Activated B cell treated with CpG ODN at 0.5 μM for 24 hours (primary cell): Measurements from ENCODE around the gene PDE5A. TPM values are rescaled to one million over a fixed set of nuclear protein-coding genes. Genes with fewer than 3 reads are reported as not detected.
A peak's percentile ranks its signal among the peaks of the same experiment; 100 is the strongest.
"Not testable (repeated sequence)": the region's sequence is repeated elsewhere in the genome, so short reads cannot be mapped to it uniquely, and the experiment has no call there.

Source experiments
- ATAC-seq: fragments of 200-7000 bp; cut with Tn5 transposase; one replicate; pipeline ENCODE4 v1.10.0; 2021; ENCODE audit warnings: low read depth, mild to moderate bottlenecking, moderate library complexity
- CTCF ChIA-PET: fragments of 350-600 bp; sonication (Branson Sonifier 250); formaldehyde crosslinking; loops from one replicate; lab custom pipeline; 2021; ENCODE audit warnings: antibody characterized with exemption; lab: Charles Lee
- POLR2A ChIA-PET: fragments of 350-600 bp; sonication (Branson Sonifier 250); formaldehyde crosslinking; loops from one replicate; lab custom pipeline; 2021; ENCODE audit warnings: antibody characterized with exemption; lab: Charles Lee
- DNase-seq: peaks from one replicate; pipeline ENCODE4 v3.0.0; 2022
- H3K27ac Mint-ChIP-seq: one replicate; pipeline ENCODE4 v1.8.0; 2020; ENCODE audit warnings: mixed read lengths
- H3K27me3 Mint-ChIP-seq: one replicate; pipeline ENCODE4 v1.8.0; 2021; ENCODE audit warnings: mixed read lengths
- H3K36me3 Mint-ChIP-seq: one replicate; pipeline ENCODE4 v1.8.0; 2021; ENCODE audit warnings: low read depth, mixed read lengths
- H3K4me1 Mint-ChIP-seq: one replicate; pipeline ENCODE4 v1.8.0; 2021; ENCODE audit warnings: mixed read lengths
- H3K4me3 Mint-ChIP-seq: one replicate; pipeline ENCODE4 v1.8.0; 2020; ENCODE audit warnings: mild to moderate bottlenecking, mixed read lengths
- H3K9me3 Mint-ChIP-seq: one replicate; pipeline ENCODE4 v1.8.0; 2020; ENCODE audit warnings: mixed read lengths
- CTCF ChIP-seq: fragments of 200-600 bp; IDR thresholded peaks from one replicate; pipeline ENCODE4 v1.8.0; 2022; ENCODE audit warnings: antibody characterized with exemption, mild to moderate bottlenecking
- intact Hi-C: fragments of 100-400 bp; cut with micrococcal nuclease; formaldehyde crosslinking; loops from one replicate; pipeline ENCODE4 v1.15.1; 2024
- total RNA-seq: library from RNA; stranded (reverse); gene quantifications from 2 replicates; pipeline ENCODE4 v1.2.3, GENCODE V29; 2022

PDE5A gene
- total RNA-seq, 1 donor from 2014 or later = 0.47 TPM

DNA sequence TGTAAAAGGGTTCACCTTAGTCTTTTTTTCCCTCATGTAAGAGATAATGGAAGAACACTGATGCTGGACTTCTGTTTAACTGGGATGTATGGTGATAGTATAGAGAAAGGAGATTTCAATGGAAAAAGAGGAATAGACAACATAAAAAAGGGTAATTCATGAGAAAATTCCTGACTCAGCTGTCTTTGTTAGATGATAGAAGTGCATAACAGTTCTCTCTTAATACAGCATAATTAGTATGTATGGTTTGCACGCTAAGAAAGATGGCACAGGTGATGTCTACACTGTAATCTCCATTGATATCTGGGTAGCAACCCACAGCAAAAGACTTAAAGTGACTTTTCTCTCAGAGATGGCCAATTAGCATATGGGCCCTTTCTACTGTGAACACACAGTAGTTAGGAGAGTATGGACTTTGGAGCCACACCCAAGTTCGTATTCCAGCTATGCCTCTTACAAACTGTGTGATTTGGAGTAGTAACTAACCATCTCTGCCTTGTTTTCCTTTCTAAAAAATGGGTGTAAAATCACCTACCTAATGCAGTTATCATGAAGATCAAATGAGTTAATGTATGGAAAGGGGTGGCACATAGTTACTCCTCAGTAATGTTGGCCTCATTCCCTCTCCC, 149.3 kb downstream of the PDE5A start:
- CTCF ChIA-PET = no interaction called here
- Mint-ChIP-seq H3K4me3 (no peak overlapping the region), H3K27me3 (no peaks in the 10 kb centered on the region), H3K36me3 (peaks cover 55% of the 10 kb centered on the region), H3K9me3 (no peaks in the 10 kb centered on the region), H3K4me1 (no peaks in the 10 kb centered on the region), H3K27ac (no peak overlapping the region)
- ATAC-seq = no peak
- intact Hi-C loops = no loop called here
- no peak for DNase-seq
- POLR2A ChIA-PET = no interaction called here
- no peak for TF ChIP-seq CTCF

- no peak for TF ChIP-seq CTCF
- H3K4me3 Mint-ChIP-seq = no peak overlapping the region
- no peaks in the 10 kb centered on the region for H3K9me3 Mint-ChIP-seq
- H3K27ac Mint-ChIP-seq = no peak overlapping the region
- intact Hi-C loops = no loop called here
- DNase-seq = no peak
- H3K4me1 Mint-ChIP-seq = no peaks in the 10 kb centered on the region
- POLR2A ChIA-PET = no interaction called here
- no peaks in the 10 kb centered on the region for H3K27me3 Mint-ChIP-seq
- H3K36me3 Mint-ChIP-seq = peaks cover 53% of the 10 kb centered on the region
- CTCF ChIA-PET = no interaction called here
- no peak for ATAC-seq
These were observed 150.0 kb downstream of the PDE5A start for GRCh38 chr4:119478446-119479179.

- no peaks in the 10 kb centered on the region for H3K27me3 Mint-ChIP-seq
- no peaks in the 10 kb centered on the region for H3K9me3 Mint-ChIP-seq
- peaks cover 46% of the 10 kb centered on the region for H3K36me3 Mint-ChIP-seq
- H3K4me1 Mint-ChIP-seq = no peaks in the 10 kb centered on the region
- ATAC-seq = no peak
- intact Hi-C loops = no loop called here
- ChIA-PET POLR2A (no interaction called here), CTCF (no interaction called here)
- TF ChIP-seq CTCF = no peak
- no peak for DNase-seq
- H3K4me3 Mint-ChIP-seq = no peak overlapping the region
- H3K27ac Mint-ChIP-seq = no peak overlapping the region
These were observed 151.1 kb downstream of the PDE5A start for GRCh38 chr4:119477412-119478053.

- ChIA-PET CTCF (no interaction called here), POLR2A (no interaction called here)
- Mint-ChIP-seq H3K36me3 (peaks cover 46% of the 10 kb centered on the region), H3K9me3 (no peaks in the 10 kb centered on the region), H3K27ac (no peak overlapping the region), H3K4me1 (no peaks in the 10 kb centered on the region), H3K27me3 (no peaks in the 10 kb centered on the region), H3K4me3 (no peak overlapping the region)
- ATAC-seq (no peak), DNase-seq (no peak)
- TF ChIP-seq CTCF = no peak
- intact Hi-C loops = no loop called here
These were observed 157.3 kb downstream of the PDE5A start for GRCh38 chr4:119471259-119471658.

DNA sequence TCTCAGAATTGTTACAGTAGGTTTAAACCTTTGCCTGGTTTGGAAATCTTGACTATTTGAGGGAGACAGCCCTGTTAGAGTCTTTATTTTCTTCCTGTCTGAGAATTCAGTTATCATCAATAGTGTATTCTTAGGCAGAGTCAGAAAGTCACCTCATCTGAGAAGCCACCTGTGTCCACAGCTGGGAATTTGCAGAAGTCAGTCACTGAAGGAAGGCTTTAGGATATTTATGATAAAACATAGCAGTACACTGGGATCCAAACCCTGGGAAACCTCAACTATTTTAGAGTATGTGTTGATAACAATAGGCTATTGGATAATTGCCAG, 157.9 kb downstream of the PDE5A start:
- intact Hi-C loops, CTCF ChIA-PET, H3K27me3 Mint-ChIP-seq, H3K4me3 Mint-ChIP-seq, POLR2A ChIA-PET, H3K27ac Mint-ChIP-seq, DNase-seq, ATAC-seq, H3K9me3 Mint-ChIP-seq, H3K4me1 Mint-ChIP-seq: not testable (repeated sequence)
- H3K36me3 Mint-ChIP-seq = peaks cover 46% of the 10 kb centered on the region

- H3K4me1 Mint-ChIP-seq, DNase-seq, intact Hi-C loops, H3K9me3 Mint-ChIP-seq, H3K27me3 Mint-ChIP-seq, H3K4me3 Mint-ChIP-seq, POLR2A ChIA-PET, H3K27ac Mint-ChIP-seq, CTCF ChIA-PET, ATAC-seq: not testable (repeated sequence)
- peaks cover 48% of the 10 kb centered on the region for H3K36me3 Mint-ChIP-seq
These were observed 158.4 kb downstream of the PDE5A start for GRCh38 chr4:119470021-119470736.

DNA sequence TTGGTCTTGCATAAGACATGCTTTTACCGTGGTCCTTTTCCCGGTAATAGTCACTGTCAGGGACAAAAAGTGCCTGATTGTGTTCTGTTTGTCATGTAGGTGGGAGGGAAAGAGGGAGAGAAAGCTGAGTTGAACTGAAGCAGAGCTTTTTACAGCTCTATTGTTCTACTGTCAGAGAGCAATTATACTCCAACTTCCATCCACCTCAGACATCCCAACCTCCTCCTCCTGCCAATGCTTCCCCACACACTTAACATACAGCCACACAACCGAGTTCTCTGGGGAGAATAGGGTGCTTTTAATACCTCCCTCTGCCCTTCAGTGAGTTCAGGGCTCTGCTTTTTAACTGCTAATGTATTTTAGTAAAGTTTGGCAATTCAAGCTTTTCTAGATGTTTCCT, 159.6 kb downstream of the PDE5A start:
- H3K4me3 Mint-ChIP-seq, H3K4me1 Mint-ChIP-seq, intact Hi-C loops, ATAC-seq, H3K27ac Mint-ChIP-seq, POLR2A ChIA-PET, DNase-seq, H3K27me3 Mint-ChIP-seq, CTCF ChIA-PET, H3K9me3 Mint-ChIP-seq: not testable (repeated sequence)
- peaks cover 47% of the 10 kb centered on the region for H3K36me3 Mint-ChIP-seq

DNA sequence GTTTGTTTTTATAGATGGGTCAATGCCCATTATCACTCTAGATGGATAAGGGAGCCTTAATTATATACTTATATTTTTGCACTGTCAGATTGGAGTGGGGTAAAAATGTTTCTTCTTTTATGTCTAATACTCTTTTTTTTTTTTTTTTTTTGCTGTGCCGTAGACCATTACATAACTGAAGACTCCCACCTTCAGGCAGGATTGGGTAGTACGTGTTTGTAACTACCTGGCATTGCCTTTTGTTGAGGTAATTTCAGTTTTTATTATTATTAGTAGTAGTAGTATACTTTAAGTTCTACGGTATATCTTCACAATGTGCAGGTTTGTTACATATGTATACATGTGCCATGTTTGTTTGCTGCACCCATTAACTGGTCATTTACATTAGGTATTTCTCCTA, 165.9 kb downstream of the PDE5A start:
- H3K27me3 Mint-ChIP-seq, H3K4me1 Mint-ChIP-seq, POLR2A ChIA-PET, H3K9me3 Mint-ChIP-seq, H3K4me3 Mint-ChIP-seq, DNase-seq, CTCF ChIA-PET: not testable (repeated sequence)
- peaks cover 40% of the 10 kb centered on the region for H3K36me3 Mint-ChIP-seq
- peak overlapping the region; percentile 56 for H3K27ac Mint-ChIP-seq
- intact Hi-C loops = loop anchor here (1.0 to 2.0 kb wide), 3 partner anchors 148 to 480 kb away; no protein-coding TSS in a partner anchor
- peak; percentile 73 for ATAC-seq
